A673 (cell line): ENCODE data around the gene CPNE2. TPM values are rescaled to one million over a fixed set of nuclear protein-coding genes. Genes with fewer than 3 reads are reported as not detected.

ENCODE experiments used
- BruUV-seq: library from RNA; stranded (reverse); fragments of 400-500 nt; replicated peaks from 2 replicates; lab custom pipeline; 2021; lab: Mats Ljungman, UMichigan
- CTCF ChIA-PET: fragments of 300-600 bp; sonication (Branson Sonifier 250); formaldehyde crosslinking; loops from one replicate; lab custom pipeline; 2022; ENCODE audit warnings: antibody characterized with exemption; lab: Charles Lee
- POLR2A ChIA-PET: fragments of 300-600 bp; sonication (Branson Sonifier 250); formaldehyde crosslinking; loops from one replicate; lab custom pipeline; 2022; ENCODE audit warnings: antibody characterized with exemption; ENCODE audit not compliant: low non-redundant PET; lab: Charles Lee
- DNase-seq: peaks from one replicate; pipeline ENCODE4 v3.0.0-alpha.2; 2015; ENCODE audit warnings: low spot score
- H3K27ac ChIP-seq: fragments of 200-600 bp; sonication (generic); 2 replicates; pipeline ENCODE4 v1.5.1; 2016; ENCODE audit warnings: mixed run types, low read depth, mild to moderate bottlenecking, mixed read lengths, antibody characterized with exemption, low read length; ENCODE audit not compliant: poor library complexity, severe bottlenecking
- H3K27me3 ChIP-seq: fragments of 200-600 bp; sonication (generic); replicated peaks from 2 replicates; pipeline ENCODE4 v1.6.1; 2017; ENCODE audit warnings: mixed run types, low read depth, mild to moderate bottlenecking, mixed read lengths, antibody characterized with exemption, low read length; ENCODE audit not compliant: insufficient read depth, poor library complexity
- H3K36me3 ChIP-seq: fragments of 200-600 bp; sonication (generic); 2 replicates; pipeline ENCODE4 v1.6.1; 2016; ENCODE audit warnings: mixed run types, mild to moderate bottlenecking, mixed read lengths, antibody characterized with exemption, low read length; ENCODE audit not compliant: insufficient read depth, poor library complexity, severe bottlenecking
- H3K4me1 ChIP-seq: fragments of 200-600 bp; sonication (generic); 2 replicates; pipeline ENCODE4 v1.6.1; 2017; ENCODE audit warnings: mixed run types, mild to moderate bottlenecking, mixed read lengths, antibody characterized with exemption, low read length; ENCODE audit not compliant: insufficient read depth, poor library complexity, severe bottlenecking
- H3K4me3 ChIP-seq: fragments of 200-600 bp; sonication (generic); 2 replicates; pipeline ENCODE4 v1.5.1; 2016; ENCODE audit warnings: low read depth, mixed run types, mild to moderate bottlenecking, mixed read lengths, low read length; ENCODE audit not compliant: poor library complexity, severe bottlenecking
- H3K9me3 ChIP-seq: fragments of 200-600 bp; sonication (generic); 2 replicates; pipeline ENCODE4 v1.6.1; 2016; ENCODE audit warnings: mixed run types, low read depth, mild to moderate bottlenecking, mixed read lengths, antibody characterized with exemption, low read length; ENCODE audit not compliant: poor library complexity, severe bottlenecking
- EZH2 ChIP-seq: fragments of 200-600 bp; sonication (generic); IDR thresholded peaks from 2 replicates; pipeline ENCODE4 v1.6.1; 2017; ENCODE audit warnings: borderline replicate concordance, low read depth, mild to moderate bottlenecking, mixed read lengths, antibody characterized with exemption, low read length; ENCODE audit not compliant: poor library complexity, severe bottlenecking
- intact Hi-C: fragments of 100-400 bp; cut with micrococcal nuclease; formaldehyde crosslinking; loops from one replicate; pipeline ENCODE4 v1.10.0; 2022; ENCODE audit not compliant: unreplicated experiment
- total RNA-seq: library from RNA; stranded (reverse); gene quantifications from 2 replicates; pipeline ENCODE4 v1.2.3, GENCODE V29; 2021
- TF ChIP-seq, protein P1 (sequence below): fragments of 300-800, 200-600 bp; sonication (generic); conservative IDR thresholded peaks from 2 replicates; pipeline ENCODE4 v1.5.1; 2017; ENCODE audit warnings: low read depth, mild to moderate bottlenecking, antibody characterized with exemption, low read length, moderate library complexity, mixed read lengths

CPNE2 gene
- total RNA-seq, 1 experiment from 2014 or later: 38.1 TPM

DNA sequence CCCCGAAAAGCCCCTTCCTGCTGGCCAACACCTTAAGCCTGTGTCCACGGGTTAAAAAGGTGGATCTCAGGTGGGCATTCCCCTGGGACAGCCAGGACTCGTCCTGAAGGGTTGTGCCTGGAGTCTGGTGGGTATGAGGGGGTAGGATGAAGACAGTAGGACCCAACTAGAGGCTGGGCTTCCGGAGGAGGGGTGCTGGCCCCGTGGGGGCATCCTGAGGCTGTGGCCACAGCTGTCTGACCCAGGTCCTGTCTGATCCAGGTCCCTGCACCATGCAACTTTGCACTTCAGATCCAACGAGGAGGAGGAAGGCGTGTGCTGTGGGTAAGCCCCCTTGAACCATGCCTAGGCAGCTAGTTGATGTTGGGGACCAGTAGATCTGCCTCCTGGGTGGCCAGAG lies 37.6 kb upstream of the CPNE2 start:
- Histone ChIP-seq H3K27me3 (no peaks in the 10 kb centered on the region), H3K9me3 (no peaks in the 10 kb centered on the region), H3K27ac (no peak overlapping the region), H3K4me3 (no peak overlapping the region), H3K36me3 (no peaks in the 10 kb centered on the region), H3K4me1 (no peaks in the 10 kb centered on the region)
- TF ChIP-seq EZH2: no peak
- TF ChIP-seq, protein P1, sequence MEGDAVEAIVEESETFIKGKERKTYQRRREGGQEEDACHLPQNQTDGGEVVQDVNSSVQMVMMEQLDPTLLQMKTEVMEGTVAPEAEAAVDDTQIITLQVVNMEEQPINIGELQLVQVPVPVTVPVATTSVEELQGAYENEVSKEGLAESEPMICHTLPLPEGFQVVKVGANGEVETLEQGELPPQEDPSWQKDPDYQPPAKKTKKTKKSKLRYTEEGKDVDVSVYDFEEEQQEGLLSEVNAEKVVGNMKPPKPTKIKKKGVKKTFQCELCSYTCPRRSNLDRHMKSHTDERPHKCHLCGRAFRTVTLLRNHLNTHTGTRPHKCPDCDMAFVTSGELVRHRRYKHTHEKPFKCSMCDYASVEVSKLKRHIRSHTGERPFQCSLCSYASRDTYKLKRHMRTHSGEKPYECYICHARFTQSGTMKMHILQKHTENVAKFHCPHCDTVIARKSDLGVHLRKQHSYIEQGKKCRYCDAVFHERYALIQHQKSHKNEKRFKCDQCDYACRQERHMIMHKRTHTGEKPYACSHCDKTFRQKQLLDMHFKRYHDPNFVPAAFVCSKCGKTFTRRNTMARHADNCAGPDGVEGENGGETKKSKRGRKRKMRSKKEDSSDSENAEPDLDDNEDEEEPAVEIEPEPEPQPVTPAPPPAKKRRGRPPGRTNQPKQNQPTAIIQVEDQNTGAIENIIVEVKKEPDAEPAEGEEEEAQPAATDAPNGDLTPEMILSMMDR: no peak
- no peak for DNase-seq
- intact Hi-C loops: no loop called here
- ChIA-PET POLR2A (no interaction called here), CTCF (no interaction called here)
- no TSS peak for BruUV-seq

DNA sequence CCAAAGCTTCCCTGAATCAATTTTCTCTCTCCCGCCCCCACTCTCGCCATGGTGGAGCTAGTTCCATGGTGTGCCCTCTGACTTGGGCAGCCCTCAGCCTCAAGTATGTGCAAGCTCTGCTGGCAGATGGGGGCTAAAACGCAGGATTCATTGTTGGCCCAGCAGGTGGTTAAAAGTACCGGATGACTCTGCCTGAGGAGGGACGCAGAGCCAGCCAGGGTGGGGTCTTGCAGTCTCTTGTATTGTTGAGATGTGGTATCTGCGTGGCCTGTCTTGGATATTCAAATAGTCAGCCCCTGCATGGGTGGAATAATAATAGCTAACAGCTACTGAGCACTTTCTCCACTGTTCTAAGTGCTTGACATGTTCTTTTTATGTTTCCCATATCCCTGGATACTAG lies 36.7 kb upstream of the CPNE2 start:
- no peak for DNase-seq
- BruUV-seq: no TSS peak
- H3K9me3 ChIP-seq: no peaks in the 10 kb centered on the region
- H3K4me3 ChIP-seq: no peak overlapping the region
- H3K36me3 ChIP-seq: no peaks in the 10 kb centered on the region
- H3K4me1 ChIP-seq: no peaks in the 10 kb centered on the region
- POLR2A ChIA-PET: no interaction called here
- intact Hi-C loops: no loop called here
- no peaks in the 10 kb centered on the region for H3K27me3 ChIP-seq
- H3K27ac ChIP-seq: no peak overlapping the region
- CTCF ChIA-PET: no interaction called here
- TF ChIP-seq EZH2: no peak
- TF ChIP-seq, protein P1: no peak

DNA sequence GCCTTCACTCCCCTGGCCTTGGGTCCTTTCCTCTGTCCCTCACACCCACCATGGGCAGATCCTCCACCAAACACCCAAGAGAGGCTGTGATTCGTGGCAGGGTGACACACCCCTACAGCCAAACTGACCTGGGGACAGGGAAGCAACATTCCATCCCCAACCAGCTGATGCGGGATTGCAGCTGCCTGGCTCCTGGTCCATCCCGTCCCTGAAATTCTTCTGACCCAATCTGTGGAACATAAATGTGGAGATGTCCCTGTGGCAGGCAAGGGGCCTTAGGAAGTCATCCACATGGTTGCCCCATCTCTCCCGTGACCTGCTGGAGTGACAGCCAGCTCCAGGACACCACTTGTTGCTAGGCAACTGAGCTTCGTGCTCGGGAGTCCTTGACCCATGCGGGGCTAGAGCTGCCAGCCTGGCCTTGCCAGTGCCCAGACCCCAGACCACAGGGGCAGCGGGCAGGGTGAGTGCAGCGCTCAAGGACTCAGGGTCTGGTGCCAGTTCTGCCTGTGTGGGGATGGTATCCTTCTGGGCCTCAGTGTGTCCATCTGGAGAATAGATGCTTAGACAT lies 34.0 kb upstream of the CPNE2 start:
- TF ChIP-seq, protein P1: no peak
- no peak for TF ChIP-seq EZH2
- Histone ChIP-seq H3K36me3 (no peaks in the 10 kb centered on the region), H3K4me3 (no peak overlapping the region), H3K9me3 (no peaks in the 10 kb centered on the region), H3K27ac (no peak overlapping the region), H3K27me3 (no peaks in the 10 kb centered on the region), H3K4me1 (no peaks in the 10 kb centered on the region)
- ChIA-PET POLR2A (no interaction called here), CTCF (no interaction called here)
- intact Hi-C loops: no loop called here
- no TSS peak for BruUV-seq
- no peak for DNase-seq
